GM23338 (cell line): ENCODE results near the gene BCO1. TPM values are rescaled to one million over a fixed set of nuclear protein-coding genes. Genes with fewer than 3 reads are reported as not detected.

Experiments used
- ATAC-seq: fragments of 200-7000 bp; cut with Tn5 transposase; 3 replicates; pipeline ENCODE4 v1.9.1; 2020
- DNase-seq: peaks from one replicate; pipeline ENCODE4 v3.0.0-alpha.2; 2015; ENCODE audit warnings: low spot score
- H2AFZ ChIP-seq: fragments of 200-600 bp; sonication (generic); 2 replicates; pipeline ENCODE4 v1.8.0; 2016; ENCODE audit warnings: antibody characterized with exemption, mild to moderate bottlenecking, moderate library complexity
- H3F3A ChIP-seq: fragments of 200-600 bp; sonication (generic); replicated peaks from 2 replicates; pipeline ENCODE4 v1.8.0; 2017; ENCODE audit warnings: antibody characterized with exemption, mixed run types, low read depth
- H3K27ac ChIP-seq: fragments of 200-600 bp; sonication (generic); 2 replicates; pipeline ENCODE4 v1.6.1; 2016; ENCODE audit warnings: low read depth
- H3K27me3 ChIP-seq: fragments of 200-600 bp; sonication (generic); 2 replicates; pipeline ENCODE4 v1.8.0; 2016; ENCODE audit warnings: mild to moderate bottlenecking, mixed run types, moderate library complexity; ENCODE audit not compliant: insufficient read depth
- H3K36me3 ChIP-seq: fragments of 200-600 bp; sonication (generic); 2 replicates; pipeline ENCODE4 v1.8.0; 2016; ENCODE audit warnings: mild to moderate bottlenecking; ENCODE audit not compliant: insufficient read depth
- H3K4me1 ChIP-seq: fragments of 200-600 bp; sonication (generic); 2 replicates; pipeline ENCODE4 v1.8.0; 2016; ENCODE audit warnings: mild to moderate bottlenecking, moderate library complexity; ENCODE audit not compliant: insufficient read depth
- H3K4me2 ChIP-seq: fragments of 200-600 bp; sonication (generic); 2 replicates; pipeline ENCODE4 v1.7.1; 2017; ENCODE audit warnings: mixed run types
- H3K4me3 ChIP-seq: fragments of 200-600 bp; sonication (generic); 2 replicates; pipeline ENCODE4 v1.6.1; 2016; ENCODE audit warnings: mixed run types
- H3K79me2 ChIP-seq: fragments of 200-600 bp; sonication (generic); replicated peaks from 2 replicates; pipeline ENCODE4 v1.8.0; 2017; ENCODE audit warnings: mild to moderate bottlenecking; ENCODE audit not compliant: insufficient read depth
- H3K9me2 ChIP-seq: fragments of 200-600 bp; sonication (generic); 2 replicates; pipeline ENCODE4 v1.8.0; 2017; ENCODE audit not compliant: insufficient read depth
- H4K20me1 ChIP-seq: fragments of 200-600 bp; sonication (generic); replicated peaks from 2 replicates; pipeline ENCODE4 v1.8.0; 2017; ENCODE audit warnings: mild to moderate bottlenecking; ENCODE audit not compliant: insufficient read depth
- H3K27ac Mint-ChIP-seq: 2 replicates; pipeline ENCODE4 v1.8.0; 2020; ENCODE audit warnings: inconsistent platforms, mild to moderate bottlenecking, moderate library complexity, mixed read lengths
- H3K27me3 Mint-ChIP-seq: 3 replicates; pipeline ENCODE4 v1.8.0; 2022; ENCODE audit warnings: low read depth, mild to moderate bottlenecking, moderate library complexity, mixed read lengths, inconsistent platforms; ENCODE audit not compliant: insufficient read depth, poor library complexity
- H3K36me3 Mint-ChIP-seq: 3 replicates; pipeline ENCODE4 v1.8.0; 2021; ENCODE audit warnings: low read depth, mild to moderate bottlenecking, inconsistent platforms, moderate library complexity, mixed read lengths
- H3K4me1 Mint-ChIP-seq: 3 replicates; pipeline ENCODE4 v1.8.0; 2020; ENCODE audit warnings: mild to moderate bottlenecking, inconsistent platforms, mixed read lengths
- H3K4me3 Mint-ChIP-seq: 3 replicates; pipeline ENCODE4 v1.8.0; 2021; ENCODE audit warnings: moderate library complexity, mild to moderate bottlenecking, inconsistent platforms, mixed read lengths
- H3K9me3 Mint-ChIP-seq: 3 replicates; pipeline ENCODE4 v1.8.0; 2020; ENCODE audit warnings: moderate library complexity, mild to moderate bottlenecking, inconsistent platforms, mixed read lengths
- CREB1 ChIP-seq: fragments of 250-450 bp; sonication (Bioruptor Pico); IDR thresholded peaks from 2 replicates; pipeline ENCODE4 v1.5.0; 2020; ENCODE audit warnings: low read depth, mild to moderate bottlenecking, moderate library complexity
- CTCF ChIP-seq, 2 experiments: fragments of 200-600 bp in 1 of 2; sonication (generic) in 1 of 2; conservative IDR thresholded peaks; 2 replicates each; pipeline versions ENCODE4 v1.5.1 to v1.6.1; 2016 to 2017; ENCODE audit warnings: antibody characterized with exemption in 2 of 2, low read depth in 2 of 2, mild to moderate bottlenecking in 2 of 2, moderate library complexity in 1 of 2
- EZH2phosphoT487 ChIP-seq: fragments of 200-600 bp; sonication (generic); IDR thresholded peaks from one replicate; pipeline ENCODE4 v1.8.1; 2018; ENCODE audit warnings: antibody characterized with exemption; ENCODE audit not compliant: unreplicated experiment
- JUNB ChIP-seq: IDR thresholded peaks from one replicate; pipeline ENCODE4 v1.6.1; 2016; ENCODE audit warnings: antibody characterized with exemption; ENCODE audit not compliant: unreplicated experiment
- NANOG ChIP-seq: IDR thresholded peaks from 2 replicates; pipeline ENCODE4 v1.6.1; 2016; ENCODE audit warnings: antibody characterized with exemption, borderline replicate concordance
- POLR2AphosphoS5 ChIP-seq: IDR thresholded peaks from 2 replicates; pipeline ENCODE4 v1.6.1; 2016; ENCODE audit warnings: antibody characterized with exemption, low read depth
- STAT1 ChIP-seq: IDR thresholded peaks from one replicate; pipeline ENCODE4 v1.6.1; 2016; ENCODE audit warnings: antibody characterized with exemption; ENCODE audit not compliant: unreplicated experiment
- ZNF462 ChIP-seq: fragments of 250-450 bp; sonication (Bioruptor Pico); IDR thresholded peaks from 2 replicates; pipeline ENCODE4 v1.5.0; 2020; ENCODE audit warnings: mild to moderate bottlenecking, moderate library complexity
- polyA plus RNA-seq: library from polyadenylated mRNA; unstranded; fragments of >200 nt; fragmentation: Nextera tagmentation; extraction: Ambion mirVana; gene quantifications from 2 replicates; pipeline ENCODE4 v1.2.1, GENCODE V29; 2016
- total RNA-seq: library from RNA; depleted of rRNA; stranded (reverse); fragments of >200 nt; shearing (Covaris generic); gene quantifications from 2 replicates; pipeline ENCODE4 v1.2.3, GENCODE V29; 2014
- TF ChIP-seq, protein P1 (sequence below): IDR thresholded peaks from one replicate; pipeline ENCODE4 v1.6.1; 2018; ENCODE audit warnings: antibody characterized with exemption; ENCODE audit not compliant: unreplicated experiment

Gene BCO1
- total and polyA plus RNA-seq, 2 experiments from 2014 or later: 0.28 TPM; not detected in 1

DNA sequence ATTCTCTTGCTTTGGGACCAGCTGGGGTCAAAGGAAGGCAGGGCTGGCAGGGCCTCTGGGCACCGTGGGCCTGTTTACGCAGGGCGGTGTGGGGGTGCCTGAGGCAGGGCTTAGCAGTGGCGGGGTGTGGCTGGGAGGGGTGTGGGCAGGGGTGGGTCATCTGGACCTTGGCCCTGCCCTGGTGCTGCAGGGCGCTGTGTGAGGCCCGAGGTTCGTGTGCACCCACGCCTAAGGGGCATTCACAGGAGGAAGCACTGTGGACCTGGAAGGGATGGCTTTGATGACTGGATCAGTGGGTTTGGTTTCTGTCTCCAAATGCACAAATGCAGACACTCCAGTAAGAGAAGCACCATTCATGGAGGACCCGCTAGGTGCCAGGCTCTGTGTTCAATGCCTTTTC, 37.3 kb downstream of the BCO1 start:
- DNase-seq (no peak), ATAC-seq (no peak)
- Mint-ChIP-seq H3K4me3 (no peak overlapping the region), H3K36me3 (no peaks in the 10 kb centered on the region), H3K4me1 (no peaks in the 10 kb centered on the region), H3K27ac (no peak overlapping the region), H3K9me3 (no peaks in the 10 kb centered on the region), H3K27me3 (peaks cover 4% of the 10 kb centered on the region)
- Histone ChIP-seq H3K27me3 (no peaks in the 10 kb centered on the region), H4K20me1 (no peaks in the 10 kb centered on the region), H3K27ac (no peak overlapping the region), H3K9me2 (no peaks in the 10 kb centered on the region), H3K4me1 (no peaks in the 10 kb centered on the region), H3K36me3 (no peaks in the 10 kb centered on the region), H3K4me2 (no peak overlapping the region), H2AFZ (no peak overlapping the region), H3K4me3 (no peak overlapping the region), H3K79me2 (no peaks in the 10 kb centered on the region), H3F3A (no peaks in the 10 kb centered on the region)
- TF ChIP-seq CTCF (conservative IDR thresholded peaks at IDR 0.05; ENCODE audit: low read depth in 2 of 2) (no peak), NANOG (no peak), ZNF462 (CRISPR knock-in tag) (no peak), POLR2AphosphoS5 (no peak), CREB1 (CRISPR knock-in tag) (no peak), EZH2phosphoT487 (no peak), JUNB (no peak), STAT1 (no peak)
- TF ChIP-seq, protein P1, sequence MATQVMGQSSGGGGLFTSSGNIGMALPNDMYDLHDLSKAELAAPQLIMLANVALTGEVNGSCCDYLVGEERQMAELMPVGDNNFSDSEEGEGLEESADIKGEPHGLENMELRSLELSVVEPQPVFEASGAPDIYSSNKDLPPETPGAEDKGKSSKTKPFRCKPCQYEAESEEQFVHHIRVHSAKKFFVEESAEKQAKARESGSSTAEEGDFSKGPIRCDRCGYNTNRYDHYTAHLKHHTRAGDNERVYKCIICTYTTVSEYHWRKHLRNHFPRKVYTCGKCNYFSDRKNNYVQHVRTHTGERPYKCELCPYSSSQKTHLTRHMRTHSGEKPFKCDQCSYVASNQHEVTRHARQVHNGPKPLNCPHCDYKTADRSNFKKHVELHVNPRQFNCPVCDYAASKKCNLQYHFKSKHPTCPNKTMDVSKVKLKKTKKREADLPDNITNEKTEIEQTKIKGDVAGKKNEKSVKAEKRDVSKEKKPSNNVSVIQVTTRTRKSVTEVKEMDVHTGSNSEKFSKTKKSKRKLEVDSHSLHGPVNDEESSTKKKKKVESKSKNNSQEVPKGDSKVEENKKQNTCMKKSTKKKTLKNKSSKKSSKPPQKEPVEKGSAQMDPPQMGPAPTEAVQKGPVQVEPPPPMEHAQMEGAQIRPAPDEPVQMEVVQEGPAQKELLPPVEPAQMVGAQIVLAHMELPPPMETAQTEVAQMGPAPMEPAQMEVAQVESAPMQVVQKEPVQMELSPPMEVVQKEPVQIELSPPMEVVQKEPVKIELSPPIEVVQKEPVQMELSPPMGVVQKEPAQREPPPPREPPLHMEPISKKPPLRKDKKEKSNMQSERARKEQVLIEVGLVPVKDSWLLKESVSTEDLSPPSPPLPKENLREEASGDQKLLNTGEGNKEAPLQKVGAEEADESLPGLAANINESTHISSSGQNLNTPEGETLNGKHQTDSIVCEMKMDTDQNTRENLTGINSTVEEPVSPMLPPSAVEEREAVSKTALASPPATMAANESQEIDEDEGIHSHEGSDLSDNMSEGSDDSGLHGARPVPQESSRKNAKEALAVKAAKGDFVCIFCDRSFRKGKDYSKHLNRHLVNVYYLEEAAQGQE: no peak
